ENCODE measurements around the gene P4HA1. TPM values are rescaled to one million over a fixed set of nuclear protein-coding genes. Genes with fewer than 3 reads are reported as not detected.

Gene P4HA1
- total and polyA plus RNA-seq, 9 of the 15 experiments (the other 6 are each of a cell fraction or from before 2014, with no cell fraction given) = 20.2 to 177 (median 28.6) TPM

DNA sequence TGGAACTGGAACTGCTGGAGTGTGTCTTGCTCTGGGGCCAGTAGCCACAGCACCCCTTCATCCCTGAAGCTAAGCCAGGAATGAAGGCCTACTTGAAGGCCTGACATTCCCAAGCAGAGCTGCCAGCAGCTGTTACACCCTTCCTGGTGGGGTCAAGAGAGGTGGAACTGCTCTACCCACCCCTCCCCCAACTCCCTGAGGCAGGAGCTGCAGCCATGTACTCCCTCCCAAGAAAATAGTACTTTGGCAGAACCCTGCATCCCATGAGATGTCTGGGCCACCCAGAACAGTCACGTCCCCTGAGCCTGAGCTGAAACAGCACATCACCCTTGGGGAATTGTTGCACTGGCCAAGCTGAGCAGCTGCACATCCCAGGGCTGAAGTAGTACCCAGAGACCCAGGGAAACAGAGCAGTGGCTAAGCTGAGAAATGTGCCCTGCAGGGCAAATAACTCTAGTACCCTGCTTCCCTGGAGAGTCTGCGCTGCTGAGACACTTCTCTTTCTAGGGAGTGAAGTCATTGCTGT lies 78.6 kb downstream of the P4HA1 start (continued):
- no peak for TF ChIP-seq ZNF224 (CRISPR knock-in tag; IDR thresholded peaks at IDR 0.05)
- no peak for TF ChIP-seq BRF1 (IDR thresholded peaks at IDR 0.05; ENCODE audit: borderline replicate concordance, extremely low read depth, insufficient read length)
- TF ChIP-seq, protein P1, sequence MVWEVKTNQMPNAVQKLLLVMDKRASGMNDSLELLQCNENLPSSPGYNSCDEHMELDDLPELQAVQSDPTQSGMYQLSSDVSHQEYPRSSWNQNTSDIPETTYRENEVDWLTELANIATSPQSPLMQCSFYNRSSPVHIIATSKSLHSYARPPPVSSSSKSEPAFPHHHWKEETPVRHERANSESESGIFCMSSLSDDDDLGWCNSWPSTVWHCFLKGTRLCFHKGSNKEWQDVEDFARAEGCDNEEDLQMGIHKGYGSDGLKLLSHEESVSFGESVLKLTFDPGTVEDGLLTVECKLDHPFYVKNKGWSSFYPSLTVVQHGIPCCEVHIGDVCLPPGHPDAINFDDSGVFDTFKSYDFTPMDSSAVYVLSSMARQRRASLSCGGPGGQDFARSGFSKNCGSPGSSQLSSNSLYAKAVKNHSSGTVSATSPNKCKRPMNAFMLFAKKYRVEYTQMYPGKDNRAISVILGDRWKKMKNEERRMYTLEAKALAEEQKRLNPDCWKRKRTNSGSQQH (CRISPR knock-in tag; IDR thresholded peaks at IDR 0.05) = no peak
- no peak for TF ChIP-seq SLC30A9 (CRISPR knock-in tag; IDR thresholded peaks at IDR 0.05)
- TF ChIP-seq PRPF4 (IDR thresholded peaks at IDR 0.05; ENCODE audit: insufficient read depth, low read depth, low read length, poor library complexity, severe bottlenecking) = no peak
- no peak for TF ChIP-seq TARDBP (IDR thresholded peaks at IDR 0.05)

DNA sequence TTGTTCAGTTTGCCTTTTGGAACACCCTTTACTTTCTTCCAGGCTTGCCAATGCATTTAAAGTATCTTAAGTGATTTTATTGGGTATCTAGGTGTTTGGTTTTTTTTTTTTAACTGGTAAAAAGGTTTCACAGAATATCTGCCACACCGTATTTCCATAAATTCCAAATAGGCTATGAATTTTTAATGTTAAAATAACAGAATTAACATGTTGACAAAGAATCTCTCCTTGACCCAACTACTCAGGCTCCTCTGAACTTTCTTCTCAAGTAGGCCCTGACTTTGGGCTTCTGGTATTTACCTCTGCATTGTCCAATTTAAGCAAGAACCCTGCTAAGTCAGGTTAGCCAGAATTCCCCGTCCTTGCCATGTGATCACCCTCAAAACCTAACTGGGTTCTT lies 80.9 kb downstream of the P4HA1 start:
- Histone ChIP-seq H3K9me3 (replicated peaks; ENCODE audit: control insufficient read depth, insufficient read depth, low read depth, low read length) (no peaks in the 10 kb centered on the region), H3K36me3 (ENCODE audit: control insufficient read depth, insufficient read depth, low read length) (peaks cover 71% of the 10 kb centered on the region), H2AFZ (ENCODE audit: low read depth, low read length) (no peak overlapping the region), H3K4me3 (no peak overlapping the region), H4K20me1 (replicated peaks; ENCODE audit: control insufficient read depth, insufficient read depth, low read length) (peaks cover 16% of the 10 kb centered on the region; the same call in 1 of the 2 replicates), H3K4me2 (ENCODE audit: insufficient read depth, low read length) (no peak overlapping the region), H3K79me2 (ENCODE audit: control insufficient read depth, insufficient read depth, low read length) (peaks cover 19% of the 10 kb centered on the region; the same call in 2 of the 3 replicates), H3K4me1 (replicated peaks in 1 of 2; ENCODE audit: control insufficient read depth in 2 of 2, insufficient read depth in 2 of 2, low read length in 2 of 2) (no peaks in the 10 kb centered on the region), H3K27ac (ENCODE audit: extremely low read depth, low read depth, low read length) (no peak overlapping the region), H3K9ac (ENCODE audit: insufficient read depth in 1 of 2, low read depth in 2 of 2, low read length in 2 of 2) (no peak overlapping the region), H3K9me1 (ENCODE audit: control insufficient read depth, insufficient read depth, low read length) (peaks cover 7% of the 10 kb centered on the region), H3K27me3 (ENCODE audit: control insufficient read depth in 2 of 2, insufficient read depth in 2 of 2, low read length in 2 of 2) (no peaks in the 10 kb centered on the region)
- DNase-seq (ENCODE audit: extremely low read depth in 1 of 4, low spot score in 3 of 4) (no peak), ATAC-seq (no peak), FAIRE-seq (no peak)
- 92% methylated on average over 2 of the region's 2 CpGs for WGBS (ENCODE audit: insufficient coverage, low coverage, missing lambda C conversion rate)
- POLR2A ChIA-PET = interaction anchor here (0.7 to 0.8 kb wide), 2 partner anchors 10 to 46 kb away, joined by 3 read pairs; no protein-coding TSS in a partner anchor
- CTCF ChIA-PET (ENCODE audit: low intra/inter-chr PET ratio) = no interaction called here
- in situ Hi-C loops (cut with MboI) (no loop called here), intact Hi-C loops (cut with micrococcal nuclease) (no loop called here)
- TF ChIP-seq HDAC2 (IDR thresholded peaks at IDR 0.05) = no peak
- TF ChIP-seq TSC22D4 (tag; IDR thresholded peaks at IDR 0.05) = no peak
- no peak for TF ChIP-seq SMAD3 (CRISPR knock-in tag; conservative IDR thresholded peaks at IDR 0.05)
- TF ChIP-seq, protein P2, sequence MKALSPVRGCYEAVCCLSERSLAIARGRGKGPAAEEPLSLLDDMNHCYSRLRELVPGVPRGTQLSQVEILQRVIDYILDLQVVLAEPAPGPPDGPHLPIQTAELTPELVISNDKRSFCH (CRISPR knock-in tag; IDR thresholded peaks at IDR 0.05) = no peak
- TF ChIP-seq, protein P2 (tag; IDR thresholded peaks at IDR 0.05) = no peak
- no peak for TF ChIP-seq HCFC1 (IDR thresholded peaks at IDR 0.05; ENCODE audit: low read depth, low read length)
- no peak for TF ChIP-seq SRSF9 (IDR thresholded peaks at IDR 0.05; ENCODE audit: borderline replicate concordance, low read depth, low read length)
- no peak for TF ChIP-seq ELF2 (CRISPR knock-in tag; IDR thresholded peaks at IDR 0.05)
- no peak for TF ChIP-seq SREBF1 (IDR thresholded peaks at IDR 0.05; ENCODE audit: borderline replicate concordance, low read depth, low read length)
- TF ChIP-seq ZBTB7A (IDR thresholded peaks at IDR 0.05; ENCODE audit: borderline replicate concordance, control insufficient read depth, low read depth, low read length) = no peak
- TF ChIP-seq BRF1 (IDR thresholded peaks at IDR 0.05; ENCODE audit: borderline replicate concordance, extremely low read depth, insufficient read length) = no peak
- BruUV-seq (replicated peaks) = no TSS peak
